Measurements from ENCODE around the gene ANKRD18B.

DNA sequence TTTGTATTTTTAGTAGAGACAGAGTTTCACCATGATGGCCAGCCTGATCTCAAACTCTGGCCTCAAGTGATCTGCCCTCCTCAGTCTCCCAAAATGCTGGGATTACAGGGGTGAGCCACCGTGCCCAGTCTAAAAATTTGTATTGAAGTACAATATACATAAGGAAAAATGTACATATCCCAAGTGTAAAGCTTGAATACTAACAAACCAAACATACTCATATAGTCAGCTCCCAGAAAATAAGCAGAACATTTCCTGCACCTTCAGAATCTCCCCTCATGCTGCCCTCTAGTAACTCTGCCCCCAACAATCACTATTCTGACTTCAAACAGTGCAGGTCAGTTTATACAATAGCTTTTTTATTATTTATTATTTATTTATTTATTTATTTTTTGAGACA lies 48.7 kb upstream of the ANKRD18B start:
- TF ChIP-seq POLR2AphosphoS5 (IDR thresholded peaks at IDR 0.05): no peak
- no peak for TF ChIP-seq CTCF (IDR thresholded peaks at IDR 0.05)
- no peak for TF ChIP-seq POLR2A (IDR thresholded peaks at IDR 0.05)

Measured in transverse colon (tissue), 4 donors.